MM.1S (cell line): ENCODE data around the gene XKRX.

Experiments
- CTCF ChIP-seq: fragments of 300-600 bp; sonication (generic); IDR thresholded peaks from 2 replicates; pipeline ENCODE4 v1.5.1; 2016; ENCODE audit warnings: antibody characterized with exemption, low read length, mixed read lengths
- EZH2 ChIP-seq: fragments of 300-600 bp; sonication (generic); optimal IDR thresholded peaks from 2 replicates; pipeline ENCODE3; 2017; ENCODE audit warnings: low read depth, mild to moderate bottlenecking, antibody characterized with exemption, low read length, mixed read lengths
- EZH2phosphoT487 ChIP-seq: fragments of 300-600 bp; sonication (generic); IDR thresholded peaks from 2 replicates; pipeline ENCODE4 v1.6.1; 2018; ENCODE audit warnings: antibody characterized with exemption, low read length

GRCh38 chrX:100931925-100932285 is 3.2 kb upstream of the XKRX start:
- TF ChIP-seq EZH2phosphoT487 (no peak), CTCF (no peak), EZH2 (no peak)
